ENCODE results near the gene NEXMIF.

DNA sequence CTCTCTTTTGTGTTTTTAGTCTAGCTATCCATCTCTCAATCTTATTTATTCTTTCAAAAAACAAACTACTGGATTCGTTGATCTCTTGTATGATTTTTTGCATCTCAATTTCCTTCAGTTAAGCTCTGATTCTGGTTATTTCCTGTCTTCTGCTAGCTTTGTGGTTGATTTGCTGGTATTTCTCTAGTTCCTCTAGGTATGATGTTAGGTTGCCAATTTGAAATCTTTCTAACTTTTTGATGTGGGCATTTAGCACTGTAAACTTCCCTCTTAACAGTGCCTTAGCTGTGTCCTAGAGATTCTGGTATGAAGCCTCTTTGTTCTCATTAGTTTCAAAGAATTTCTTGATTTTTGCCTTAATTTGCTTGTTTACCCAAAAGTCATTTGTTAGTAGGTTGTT lies 15.2 kb upstream of the NEXMIF start:
- TF ChIP-seq, protein P1, sequence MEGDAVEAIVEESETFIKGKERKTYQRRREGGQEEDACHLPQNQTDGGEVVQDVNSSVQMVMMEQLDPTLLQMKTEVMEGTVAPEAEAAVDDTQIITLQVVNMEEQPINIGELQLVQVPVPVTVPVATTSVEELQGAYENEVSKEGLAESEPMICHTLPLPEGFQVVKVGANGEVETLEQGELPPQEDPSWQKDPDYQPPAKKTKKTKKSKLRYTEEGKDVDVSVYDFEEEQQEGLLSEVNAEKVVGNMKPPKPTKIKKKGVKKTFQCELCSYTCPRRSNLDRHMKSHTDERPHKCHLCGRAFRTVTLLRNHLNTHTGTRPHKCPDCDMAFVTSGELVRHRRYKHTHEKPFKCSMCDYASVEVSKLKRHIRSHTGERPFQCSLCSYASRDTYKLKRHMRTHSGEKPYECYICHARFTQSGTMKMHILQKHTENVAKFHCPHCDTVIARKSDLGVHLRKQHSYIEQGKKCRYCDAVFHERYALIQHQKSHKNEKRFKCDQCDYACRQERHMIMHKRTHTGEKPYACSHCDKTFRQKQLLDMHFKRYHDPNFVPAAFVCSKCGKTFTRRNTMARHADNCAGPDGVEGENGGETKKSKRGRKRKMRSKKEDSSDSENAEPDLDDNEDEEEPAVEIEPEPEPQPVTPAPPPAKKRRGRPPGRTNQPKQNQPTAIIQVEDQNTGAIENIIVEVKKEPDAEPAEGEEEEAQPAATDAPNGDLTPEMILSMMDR (conservative IDR thresholded peaks at IDR 0.05; ENCODE audit: low read length): no peak
- no peak for TF ChIP-seq EZH2phosphoT487 (IDR thresholded peaks at IDR 0.05; ENCODE audit: borderline replicate concordance, low read depth, low read length)
